Keratinocyte (primary cell): ENCODE data around the gene DMKN. TPM values are rescaled to one million over a fixed set of nuclear protein-coding genes. Genes with fewer than 3 reads are reported as not detected.

Experiments
- DNase-seq: peaks from one replicate; pipeline ENCODE4 v3.0.0-alpha.2; 2011; ENCODE audit warnings: low read depth, missing footprints, low spot score
- FAIRE-seq: peaks from 2 replicates; lab custom pipeline; 2011; peaks lifted over from hg19 to GRCh38; lab: Jason Lieb, UNC
- H2AFZ ChIP-seq: 2 replicates; pipeline ENCODE4 v1.6.0; 2012; ENCODE audit warnings: low read length, control low read depth, inconsistent platforms; ENCODE audit not compliant: control insufficient read depth
- H3K27ac ChIP-seq: 2 replicates; pipeline ENCODE4 v1.5.1; 2011; ENCODE audit warnings: low read length; ENCODE audit not compliant: control insufficient read depth, insufficient read depth
- H3K27me3 ChIP-seq: 3 replicates; pipeline ENCODE4 v1.6.0; 2011; ENCODE audit warnings: low read length; ENCODE audit not compliant: control insufficient read depth, insufficient read depth; ENCODE audit errors: extremely low read depth
- H3K36me3 ChIP-seq, 2 experiments: 2 replicates in 1 of 2; 3 replicates in 1 of 2; pipeline ENCODE4 v1.5.1; 2011; ENCODE audit warnings: low read length in 2 of 2, mild to moderate bottlenecking in 1 of 2; ENCODE audit not compliant: control insufficient read depth in 2 of 2, insufficient read depth in 2 of 2; ENCODE audit errors: extremely low read depth in 1 of 2
- H3K4me1 ChIP-seq: 3 replicates; pipeline ENCODE4 v1.5.1; 2011; ENCODE audit warnings: low read length; ENCODE audit not compliant: control insufficient read depth, insufficient read depth; ENCODE audit errors: extremely low read depth
- H3K4me2 ChIP-seq: 3 replicates; pipeline ENCODE4 v1.6.0; 2011; ENCODE audit warnings: low read depth, low read length; ENCODE audit not compliant: control insufficient read depth, insufficient read depth; ENCODE audit errors: extremely low read depth
- H3K4me3 ChIP-seq, 3 experiments: fragments of 200-600 bp in 1 of 3; sonication (generic) in 1 of 3; 2 replicates in 2 of 3; 3 replicates in 1 of 3; pipeline ENCODE4 v1.5.1; 2011 to 2016; ENCODE audit warnings: low read length in 3 of 3, mild to moderate bottlenecking in 3 of 3, control low read depth in 2 of 3, inconsistent platforms in 1 of 3, low read depth in 1 of 3, mixed read lengths in 1 of 3, mixed run types in 1 of 3, moderate library complexity in 1 of 3; ENCODE audit not compliant: control insufficient read depth in 2 of 3, insufficient read depth in 2 of 3; ENCODE audit errors: extremely low read depth in 1 of 3
- H3K79me2 ChIP-seq: 2 replicates; pipeline ENCODE4 v1.6.0; 2012; ENCODE audit warnings: low read length; ENCODE audit not compliant: control insufficient read depth, insufficient read depth
- H3K9ac ChIP-seq: 3 replicates; pipeline ENCODE4 v1.6.0; 2011; ENCODE audit warnings: low read length; ENCODE audit not compliant: control insufficient read depth, insufficient read depth; ENCODE audit errors: extremely low read depth
- H3K9me1 ChIP-seq: 3 replicates; pipeline ENCODE4 v1.6.0; 2011; ENCODE audit warnings: low read length; ENCODE audit not compliant: control insufficient read depth, insufficient read depth; ENCODE audit errors: extremely low read depth
- H3K9me3 ChIP-seq: 2 replicates; pipeline ENCODE4 v1.5.1; 2012; ENCODE audit warnings: low read depth, low read length; ENCODE audit not compliant: control insufficient read depth
- H4K20me1 ChIP-seq: 3 replicates; pipeline ENCODE4 v1.6.0; 2011; ENCODE audit warnings: low read length; ENCODE audit not compliant: control insufficient read depth, insufficient read depth; ENCODE audit errors: extremely low read depth
- CTCF ChIP-seq, 3 experiments: IDR thresholded peaks in 1 of 3; conservative IDR thresholded peaks in 1 of 3; optimal IDR thresholded peaks in 1 of 3; 2 replicates in 2 of 3; 3 replicates in 1 of 3; pipeline versions ENCODE3 to v1.5.1; 2011; ENCODE audit warnings: low read length in 3 of 3, mild to moderate bottlenecking in 3 of 3, moderate library complexity in 2 of 3, control low read depth in 1 of 3, inconsistent platforms in 1 of 3; ENCODE audit not compliant: insufficient read depth in 2 of 3; ENCODE audit errors: extremely low read depth in 1 of 3
- EZH2 ChIP-seq: IDR thresholded peaks from one replicate; pipeline ENCODE4 v1.6.1; 2012; ENCODE audit warnings: inconsistent platforms, mild to moderate bottlenecking, low read length, moderate library complexity
- dilution Hi-C: fragments of 300-500 bp; cut with MboI; formaldehyde crosslinking; loops from one replicate; pipeline ENCODE4 v1.7.0; 2020; ENCODE audit warnings: low sequenced_read_pairs; ENCODE audit not compliant: extremely low pct_ligation_motif_present
- polyA plus RNA-seq, 5 experiments: library from polyadenylated mRNA; depleted of rRNA in 3 of 5; stranded (reverse) in 3 of 5; stranded (forward) in 1 of 5; unstranded in 1 of 5; fragments of >200 nt; gene quantifications; 1 replicate in 1 of 5; 2 replicates in 3 of 5; 3 replicates in 1 of 5; pipeline versions ENCODE4 v1.2.1 to v1.2.3, GENCODE V29; 2011 to 2012; ENCODE audit warnings: missing spikeins in 2 of 5, low read depth in 1 of 5, low replicate concordance in 1 of 5

DMKN gene
- polyA plus RNA-seq, 1 donor (not counting 4 experiments of a cell fraction or from before 2014, with no cell fraction given) = 235 TPM

GRCh38 chr19:35484252-35485036 is 29.0 kb downstream of the DMKN start:
- Histone ChIP-seq H3K4me2 (no peak overlapping the region), H3K79me2 (no peaks in the 10 kb centered on the region), H4K20me1 (no peaks in the 10 kb centered on the region), H3K9me1 (no peaks in the 10 kb centered on the region), H3K4me1 (no peaks in the 10 kb centered on the region), H3K9ac (no peak overlapping the region), H3K36me3 (no peaks in the 10 kb centered on the region), H3K4me3 (no peak overlapping the region), H3K9me3 (no peaks in the 10 kb centered on the region), H3K27me3 (peaks cover 6% of the 10 kb centered on the region), H2AFZ (no peak overlapping the region), H3K27ac (no peak overlapping the region)
- no peak for DNase-seq
- dilution Hi-C loops = no loop called here
- no peak for FAIRE-seq
- no peak for TF ChIP-seq EZH2
- no peak for TF ChIP-seq CTCF (optimal IDR thresholded peaks at IDR 0.05 in 1 of 3, IDR thresholded peaks at IDR 0.05 in 1 of 3, conservative IDR thresholded peaks at IDR 0.05 in 1 of 3; ENCODE audit: extremely low read depth in 1 of 3, insufficient read depth in 2 of 3, low read length in 3 of 3)

DNA sequence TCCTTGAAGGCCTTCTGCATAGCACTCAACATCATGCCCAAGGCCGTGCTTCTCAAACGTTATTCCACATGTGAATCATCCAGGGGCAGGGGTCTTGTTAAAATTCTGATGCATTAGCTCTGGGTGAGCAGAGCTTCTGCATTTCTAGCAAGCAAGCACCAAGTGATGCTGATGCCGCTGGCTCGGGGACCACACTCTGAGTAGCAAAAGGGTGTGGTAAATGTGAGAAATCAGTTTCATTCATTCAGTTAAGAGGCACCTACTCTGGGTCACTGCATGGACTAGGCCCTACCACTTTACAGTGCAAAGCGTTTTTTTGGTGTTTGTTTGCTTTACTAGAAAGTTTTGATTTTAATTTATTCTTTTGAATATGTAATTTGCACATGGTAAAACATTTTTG is 30.4 kb downstream of the DMKN start:
- Histone ChIP-seq H3K36me3 (no peaks in the 10 kb centered on the region), H3K79me2 (no peaks in the 10 kb centered on the region), H3K27me3 (peaks cover 5% of the 10 kb centered on the region), H3K9me3 (no peaks in the 10 kb centered on the region), H3K4me3 (no peak overlapping the region), H3K4me1 (no peaks in the 10 kb centered on the region), H2AFZ (no peak overlapping the region), H3K9ac (no peak overlapping the region), H3K9me1 (no peaks in the 10 kb centered on the region), H4K20me1 (no peaks in the 10 kb centered on the region), H3K27ac (no peak overlapping the region), H3K4me2 (no peak overlapping the region)
- no peak for TF ChIP-seq CTCF (optimal IDR thresholded peaks at IDR 0.05 in 1 of 3, IDR thresholded peaks at IDR 0.05 in 1 of 3, conservative IDR thresholded peaks at IDR 0.05 in 1 of 3; ENCODE audit: extremely low read depth in 1 of 3, insufficient read depth in 2 of 3, low read length in 3 of 3)
- TF ChIP-seq EZH2 = no peak
- DNase-seq = no peak
- FAIRE-seq = no peak
- dilution Hi-C loops = no loop called here
